Heart left ventricle (tissue), 13 donors: ENCODE results near the gene CCDC187.

Experiments used
- POLR2A ChIP-seq, 2 donors: fragments of 450-650 bp; IDR thresholded peaks; one replicate each; pipeline ENCODE4 v1.6.1; 2017; ENCODE audit warnings: antibody characterized with exemption in 2 of 2, mild to moderate bottlenecking in 2 of 2, moderate library complexity in 2 of 2
- TF ChIP-seq, protein P1 (sequence below), 12 donors: fragments of 200-600 bp; sonication (generic) in 4 of 12; IDR thresholded peaks; one replicate each; pipeline versions ENCODE4 v1.5.0 to v1.8.0; 2018 to 2022; ENCODE audit warnings: antibody characterized with exemption in 12 of 12, mild to moderate bottlenecking in 5 of 12
- donor health status: ischemic (EF 13 %, LVEDD 7.1; RV severe dilation, severe dysfunction).
- donor health status: DM: no; HTN: yes; CAD: no.
- donor health status: DM: no; HTN: no; CAD: no.
- donor health status: ischemic (EF 25% LVEDD 6.9; RV normal size, moderate dysfunction).
- donor health status: ischemic (EF 25% LVEDD 5.7; RV mildly dilated, moderate dysfunction).
- donor health status: ischemic (EF 35%, LVEDD 5.7; RV mildly dilated, moderate dysfunction).
- donor health status: nonischemic (EF 11% LVEDD 7.7; RV severe dilation, severe dysfunction).
- donor health status: DM: yes; HTN: yes; CAD: no.
- donor health status: PGD.
- donor health status: ischemic (EF 29% LVEDD 5.4; RV normal size, mild dysfunction).
- donor health status: nonischemic (EF 23%, LVEDD 6.1; RV moderate dilation, normal function).

DNA sequence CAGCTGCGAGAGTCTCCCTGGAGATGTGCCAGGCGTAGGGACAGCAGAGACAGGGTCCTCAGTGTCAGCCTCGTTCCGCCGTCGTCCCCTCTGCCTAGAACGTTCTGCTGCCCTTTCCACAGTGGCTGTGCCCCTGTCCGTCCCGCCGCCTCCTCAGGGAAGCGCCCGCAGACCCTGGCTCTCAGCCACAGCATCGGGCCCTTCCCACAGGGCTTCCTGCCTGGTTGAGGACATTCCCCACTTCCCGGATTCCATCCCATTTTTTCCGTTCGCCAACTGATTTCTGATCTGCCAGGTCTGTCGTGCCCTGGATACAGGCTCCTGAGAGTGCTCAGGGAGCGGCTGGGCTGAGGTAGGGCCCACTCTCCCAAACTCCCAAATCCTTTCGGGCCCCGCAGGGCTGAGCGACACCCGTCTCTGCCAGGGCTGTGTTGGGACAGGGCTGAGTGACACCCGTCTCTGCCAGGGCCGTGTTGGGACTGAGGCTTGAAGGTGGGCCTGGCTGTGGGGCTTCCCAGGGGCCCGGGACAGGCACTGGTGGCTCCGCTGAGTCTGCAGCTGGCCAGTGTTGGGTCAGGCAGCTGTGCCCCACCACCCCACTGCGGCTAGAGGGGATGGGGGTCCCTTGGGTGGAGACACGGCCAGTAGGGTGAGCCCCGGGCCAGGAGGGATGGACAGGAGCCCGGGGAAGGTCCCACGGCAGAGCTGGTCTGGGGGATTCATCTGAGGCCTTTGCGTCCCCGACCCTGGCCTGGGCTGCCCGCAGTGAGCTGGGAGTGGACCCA, 43.8 kb upstream of the CCDC187 start:
- TF ChIP-seq, protein P1, sequence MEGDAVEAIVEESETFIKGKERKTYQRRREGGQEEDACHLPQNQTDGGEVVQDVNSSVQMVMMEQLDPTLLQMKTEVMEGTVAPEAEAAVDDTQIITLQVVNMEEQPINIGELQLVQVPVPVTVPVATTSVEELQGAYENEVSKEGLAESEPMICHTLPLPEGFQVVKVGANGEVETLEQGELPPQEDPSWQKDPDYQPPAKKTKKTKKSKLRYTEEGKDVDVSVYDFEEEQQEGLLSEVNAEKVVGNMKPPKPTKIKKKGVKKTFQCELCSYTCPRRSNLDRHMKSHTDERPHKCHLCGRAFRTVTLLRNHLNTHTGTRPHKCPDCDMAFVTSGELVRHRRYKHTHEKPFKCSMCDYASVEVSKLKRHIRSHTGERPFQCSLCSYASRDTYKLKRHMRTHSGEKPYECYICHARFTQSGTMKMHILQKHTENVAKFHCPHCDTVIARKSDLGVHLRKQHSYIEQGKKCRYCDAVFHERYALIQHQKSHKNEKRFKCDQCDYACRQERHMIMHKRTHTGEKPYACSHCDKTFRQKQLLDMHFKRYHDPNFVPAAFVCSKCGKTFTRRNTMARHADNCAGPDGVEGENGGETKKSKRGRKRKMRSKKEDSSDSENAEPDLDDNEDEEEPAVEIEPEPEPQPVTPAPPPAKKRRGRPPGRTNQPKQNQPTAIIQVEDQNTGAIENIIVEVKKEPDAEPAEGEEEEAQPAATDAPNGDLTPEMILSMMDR (IDR thresholded peaks at IDR 0.05): no peak
- no peak for TF ChIP-seq POLR2A (IDR thresholded peaks at IDR 0.05)
